ENCODE data around the gene ADAMTSL5.

DNA sequence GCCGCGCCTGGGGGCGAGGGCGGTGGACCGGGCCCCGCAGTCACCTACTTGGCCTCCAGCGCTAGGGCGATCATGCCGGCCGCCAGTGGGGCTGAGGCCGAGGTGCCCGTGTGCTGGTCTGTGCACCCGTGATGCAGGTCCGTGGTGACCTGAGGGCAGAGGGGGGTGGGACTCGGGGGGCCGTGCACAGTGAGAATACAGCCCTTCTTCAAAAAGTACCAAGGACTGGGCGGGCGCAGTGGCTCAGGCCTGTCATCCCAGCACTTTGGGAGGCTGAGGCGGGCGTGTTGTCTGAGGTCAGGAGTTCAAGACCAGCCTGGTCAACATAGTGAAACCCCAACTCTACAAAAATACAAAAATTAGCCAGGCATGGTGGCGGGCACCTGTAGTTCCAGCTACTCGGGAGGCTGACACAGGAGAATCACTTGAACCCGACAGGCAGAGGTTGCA lies 28.8 kb downstream of the ADAMTSL5 start:
- TF ChIP-seq, protein P1, sequence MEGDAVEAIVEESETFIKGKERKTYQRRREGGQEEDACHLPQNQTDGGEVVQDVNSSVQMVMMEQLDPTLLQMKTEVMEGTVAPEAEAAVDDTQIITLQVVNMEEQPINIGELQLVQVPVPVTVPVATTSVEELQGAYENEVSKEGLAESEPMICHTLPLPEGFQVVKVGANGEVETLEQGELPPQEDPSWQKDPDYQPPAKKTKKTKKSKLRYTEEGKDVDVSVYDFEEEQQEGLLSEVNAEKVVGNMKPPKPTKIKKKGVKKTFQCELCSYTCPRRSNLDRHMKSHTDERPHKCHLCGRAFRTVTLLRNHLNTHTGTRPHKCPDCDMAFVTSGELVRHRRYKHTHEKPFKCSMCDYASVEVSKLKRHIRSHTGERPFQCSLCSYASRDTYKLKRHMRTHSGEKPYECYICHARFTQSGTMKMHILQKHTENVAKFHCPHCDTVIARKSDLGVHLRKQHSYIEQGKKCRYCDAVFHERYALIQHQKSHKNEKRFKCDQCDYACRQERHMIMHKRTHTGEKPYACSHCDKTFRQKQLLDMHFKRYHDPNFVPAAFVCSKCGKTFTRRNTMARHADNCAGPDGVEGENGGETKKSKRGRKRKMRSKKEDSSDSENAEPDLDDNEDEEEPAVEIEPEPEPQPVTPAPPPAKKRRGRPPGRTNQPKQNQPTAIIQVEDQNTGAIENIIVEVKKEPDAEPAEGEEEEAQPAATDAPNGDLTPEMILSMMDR (IDR thresholded peaks at IDR 0.05): no peak
- TF ChIP-seq POLR2A (IDR thresholded peaks at IDR 0.05): no peak
